ENCODE data around the gene HNRNPU. TPM values are rescaled to one million over a fixed set of nuclear protein-coding genes. Genes with fewer than 3 reads are reported as not detected.
"Not testable (repeated sequence)": the region's sequence is repeated elsewhere in the genome, so short reads cannot be mapped to it uniquely, and the experiment has no call there.

The HNRNPU gene
- total and polyA plus RNA-seq, 2 of the 13 experiments (the other 11 are each of a cell fraction or from before 2014, with no cell fraction given), result 101 to 508 TPM

DNA sequence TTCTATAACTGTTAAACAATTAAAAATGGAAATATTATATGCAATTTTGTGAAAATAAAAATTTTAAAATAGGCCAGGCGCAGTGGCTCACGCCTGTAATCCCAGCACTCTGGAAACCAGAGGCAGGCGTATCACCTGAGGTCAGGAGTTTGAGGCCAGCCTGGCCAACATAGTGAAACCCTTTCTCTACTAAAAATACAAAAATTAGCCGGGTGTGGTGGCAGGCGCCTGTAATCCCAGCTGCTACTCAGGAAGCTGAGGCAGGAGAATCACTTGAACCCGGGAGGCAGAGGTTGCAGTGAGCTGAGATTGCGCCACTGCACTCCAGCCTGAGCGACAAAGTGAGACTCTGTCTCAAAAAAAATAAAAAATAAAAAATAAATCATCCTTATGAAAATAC, 31.1 kb downstream of the HNRNPU start:
- H3K27me3 ChIP-seq (ENCODE audit: control insufficient read depth in 1 of 2, insufficient read depth in 2 of 2, low read length in 2 of 2); ATAC-seq; H3K9me3 ChIP-seq (ENCODE audit: low read length); BruUV-seq (replicated peaks); H2AFZ ChIP-seq (ENCODE audit: low read length); FAIRE-seq; CTCF ChIA-PET (ENCODE audit: low intra/inter-chr PET ratio, low total read pairs); H3K36me3 ChIP-seq (replicated peaks in 1 of 2; ENCODE audit: control insufficient read depth in 1 of 2, insufficient read depth in 2 of 2, low read length in 2 of 2); in situ Hi-C loops (cut with HindIII; ENCODE audit: extremely low pct_ligation_motif_present, low pct_unique_long_range_greater_than_20kb); TF ChIP-seq NR2F6 (IDR thresholded peaks at IDR 0.05): not testable (repeated sequence)
- Histone ChIP-seq H3K4me3 (replicated peaks in 1 of 3; ENCODE audit: insufficient read depth in 1 of 3, low read depth in 2 of 3, low read length in 3 of 3) (peak overlapping the region in 2 of 3 experiments; percentile 52 to 73; a peak in 3 of 6 replicates), H3K27ac (ENCODE audit: extremely low read length, insufficient read depth, low read length) (peak overlapping the region; percentile 100), H3K9ac (ENCODE audit: insufficient read depth, low read depth, low read length) (peak overlapping the region; percentile 97), H3K4me2 (ENCODE audit: low read depth, low read length) (peak overlapping the region; percentile 97), H4K20me1 (ENCODE audit: insufficient read depth, low read length) (peaks cover 11% of the 10 kb centered on the region; the same call in 1 of the 2 replicates), H3K79me2 (ENCODE audit: insufficient read depth, low read length) (peaks cover 27% of the 10 kb centered on the region), H3K4me1 (ENCODE audit: insufficient read depth, low read length) (peaks cover 49% of the 10 kb centered on the region)
- POLR2A ChIA-PET, result interaction anchor here (0.9 to 10.1 kb wide), 7 partner anchors 16 to 210 kb away, joined by 3 to 163 read pairs (median 17); partner anchors contain the start of gene HNRNPU
- 18% methylated on average over 8 of the region's 8 CpGs for WGBS (ENCODE audit: low lambda C conversion rate)
- TF ChIP-seq, protein P1, sequence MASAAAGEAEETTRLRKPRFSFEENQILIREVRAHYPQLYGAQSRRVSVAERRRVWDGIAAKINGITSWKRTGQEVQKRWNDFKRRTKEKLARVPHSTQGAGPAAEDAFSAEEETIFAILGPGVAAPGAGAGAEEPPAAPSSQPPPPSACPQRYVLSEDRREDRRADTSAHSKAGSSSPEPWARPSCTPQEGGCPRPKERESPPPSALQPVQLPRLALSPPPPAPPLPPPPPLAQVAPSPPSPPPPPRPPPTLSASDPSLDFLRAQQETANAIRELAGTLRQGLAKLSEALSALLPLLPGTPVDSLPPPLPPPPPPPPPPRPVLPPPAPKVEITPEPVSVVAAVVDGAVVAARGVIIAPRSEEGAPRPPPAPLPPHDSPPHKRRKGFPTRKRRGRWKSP (CRISPR knock-in tag; IDR thresholded peaks at IDR 0.05), result 0 out of 2 replicates have a peak, but pooled peaks have one; percentile 1
- TF ChIP-seq, protein P2, sequence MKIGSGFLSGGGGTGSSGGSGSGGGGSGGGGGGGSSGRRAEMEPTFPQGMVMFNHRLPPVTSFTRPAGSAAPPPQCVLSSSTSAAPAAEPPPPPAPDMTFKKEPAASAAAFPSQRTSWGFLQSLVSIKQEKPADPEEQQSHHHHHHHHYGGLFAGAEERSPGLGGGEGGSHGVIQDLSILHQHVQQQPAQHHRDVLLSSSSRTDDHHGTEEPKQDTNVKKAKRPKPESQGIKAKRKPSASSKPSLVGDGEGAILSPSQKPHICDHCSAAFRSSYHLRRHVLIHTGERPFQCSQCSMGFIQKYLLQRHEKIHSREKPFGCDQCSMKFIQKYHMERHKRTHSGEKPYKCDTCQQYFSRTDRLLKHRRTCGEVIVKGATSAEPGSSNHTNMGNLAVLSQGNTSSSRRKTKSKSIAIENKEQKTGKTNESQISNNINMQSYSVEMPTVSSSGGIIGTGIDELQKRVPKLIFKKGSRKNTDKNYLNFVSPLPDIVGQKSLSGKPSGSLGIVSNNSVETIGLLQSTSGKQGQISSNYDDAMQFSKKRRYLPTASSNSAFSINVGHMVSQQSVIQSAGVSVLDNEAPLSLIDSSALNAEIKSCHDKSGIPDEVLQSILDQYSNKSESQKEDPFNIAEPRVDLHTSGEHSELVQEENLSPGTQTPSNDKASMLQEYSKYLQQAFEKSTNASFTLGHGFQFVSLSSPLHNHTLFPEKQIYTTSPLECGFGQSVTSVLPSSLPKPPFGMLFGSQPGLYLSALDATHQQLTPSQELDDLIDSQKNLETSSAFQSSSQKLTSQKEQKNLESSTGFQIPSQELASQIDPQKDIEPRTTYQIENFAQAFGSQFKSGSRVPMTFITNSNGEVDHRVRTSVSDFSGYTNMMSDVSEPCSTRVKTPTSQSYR (CRISPR knock-in tag; IDR thresholded peaks at IDR 0.05; ENCODE audit: borderline replicate concordance), result peak; percentile 5; the same call in 1 of the 2 replicates
- TF ChIP-seq CEBPB (IDR thresholded peaks at IDR 0.05; ENCODE audit: borderline replicate concordance, low read depth, low read length) (0 out of 2 replicates have a peak, but pooled peaks have one; percentile 32), PHF21A (CRISPR knock-in tag; IDR thresholded peaks at IDR 0.05) (peak; percentile 52), NR2F1 (CRISPR knock-in tag; IDR thresholded peaks at IDR 0.05) (peak in 1 of 2 experiments; percentile 26; a peak in 1 of 4 replicates), GFI1 (CRISPR knock-in tag; IDR thresholded peaks at IDR 0.05; ENCODE audit: borderline replicate concordance) (peak; percentile 87), HNF4A (CRISPR knock-in tag; IDR thresholded peaks at IDR 0.05) (0 out of 2 replicates have a peak, but pooled peaks have one; percentile 22), RCOR2 (CRISPR knock-in tag; IDR thresholded peaks at IDR 0.05) (0 out of 2 replicates have a peak, but pooled peaks have one; percentile 47), ZNF121 (CRISPR knock-in tag; IDR thresholded peaks at IDR 0.05) (peak; percentile 96), ZNF558 (CRISPR knock-in tag; IDR thresholded peaks at IDR 0.05; ENCODE audit: borderline replicate concordance) (0 out of 2 replicates have a peak, but pooled peaks have one; percentile 27), NR2F6 (CRISPR knock-in tag; IDR thresholded peaks at IDR 0.05) (peak; percentile 6; the same call in 1 of the 2 replicates), CEBPG (CRISPR knock-in tag; IDR thresholded peaks at IDR 0.05) (peak; percentile 84), ZMAT3 (CRISPR knock-in tag; conservative IDR thresholded peaks at IDR 0.05) (0 out of 2 replicates have a peak, but pooled peaks have one; percentile 41)
- TF ChIP-seq, protein P3, sequence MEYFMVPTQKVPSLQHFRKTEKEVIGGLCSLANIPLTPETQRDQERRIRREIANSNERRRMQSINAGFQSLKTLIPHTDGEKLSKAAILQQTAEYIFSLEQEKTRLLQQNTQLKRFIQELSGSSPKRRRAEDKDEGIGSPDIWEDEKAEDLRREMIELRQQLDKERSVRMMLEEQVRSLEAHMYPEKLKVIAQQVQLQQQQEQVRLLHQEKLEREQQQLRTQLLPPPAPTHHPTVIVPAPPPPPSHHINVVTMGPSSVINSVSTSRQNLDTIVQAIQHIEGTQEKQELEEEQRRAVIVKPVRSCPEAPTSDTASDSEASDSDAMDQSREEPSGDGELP (IDR thresholded peaks at IDR 0.05; ENCODE audit: borderline replicate concordance, low read depth), result peak; percentile 46; the same call in 1 of the 2 replicates
- intact Hi-C loops (cut with micrococcal nuclease; ENCODE audit: unreplicated experiment), result loop anchor here (1.0 to 10.0 kb wide), 3 partner anchors 16 to 378 kb away; partner anchors contain the start of genes ADSS2 and DESI2
- peak; percentile 22 for DNase-seq (ENCODE audit: low spot score)

Data from HepG2 (cell line).